Fibroblast of skin of left quadriceps (primary cell): ENCODE data around the gene KMT2B.
"Not testable (repeated sequence)": the region's sequence is repeated elsewhere in the genome, so short reads cannot be mapped to it uniquely, and the experiment has no call there.

ENCODE experiments used
- DNase-seq, 2 experiments: peaks; one replicate each; pipeline ENCODE4 v3.0.0-alpha.2; 2013; ENCODE audit warnings: low read depth in 2 of 2

The KMT2B gene

DNA sequence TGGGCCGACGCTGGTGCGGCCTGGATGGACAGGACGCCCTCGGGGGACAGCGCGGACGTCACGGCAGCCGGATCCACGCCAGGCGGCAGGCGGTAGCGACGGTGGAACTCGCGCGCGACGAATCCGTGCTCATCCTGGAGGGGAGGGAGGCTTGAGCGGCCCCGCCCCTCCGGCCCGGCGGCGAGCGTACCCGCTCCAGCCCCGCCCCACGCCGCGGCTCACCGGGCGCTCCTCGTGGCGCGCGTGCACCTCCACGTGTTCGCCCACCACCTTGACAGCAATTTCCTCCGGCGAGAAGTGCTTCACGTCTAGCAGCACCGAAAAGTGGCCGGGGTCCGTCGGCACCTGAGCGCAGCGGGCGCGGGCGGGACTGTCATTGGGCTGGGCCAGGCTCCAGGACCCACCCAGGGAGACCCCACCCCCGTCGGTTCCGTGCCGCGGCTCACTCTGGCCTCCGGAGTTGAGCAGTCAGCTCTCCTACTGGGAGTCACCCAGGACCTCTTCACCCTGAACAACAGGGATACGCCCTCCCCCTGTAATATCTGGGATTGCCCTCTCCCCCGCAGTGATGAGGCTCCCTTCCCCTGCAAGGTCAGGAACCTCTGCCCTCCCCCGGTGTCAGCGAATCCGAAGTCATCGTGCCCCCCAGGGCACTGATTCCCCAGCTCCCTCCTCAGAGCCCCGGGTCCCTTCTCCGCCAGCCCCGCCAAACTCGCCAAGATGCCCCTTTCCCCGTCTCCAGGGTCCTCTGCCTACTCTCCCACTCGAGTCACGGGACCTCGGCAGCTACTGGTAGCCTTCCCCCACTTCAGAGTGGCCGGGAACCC, 38.0 kb downstream of the KMT2B start:
- no peak for DNase-seq

DNA sequence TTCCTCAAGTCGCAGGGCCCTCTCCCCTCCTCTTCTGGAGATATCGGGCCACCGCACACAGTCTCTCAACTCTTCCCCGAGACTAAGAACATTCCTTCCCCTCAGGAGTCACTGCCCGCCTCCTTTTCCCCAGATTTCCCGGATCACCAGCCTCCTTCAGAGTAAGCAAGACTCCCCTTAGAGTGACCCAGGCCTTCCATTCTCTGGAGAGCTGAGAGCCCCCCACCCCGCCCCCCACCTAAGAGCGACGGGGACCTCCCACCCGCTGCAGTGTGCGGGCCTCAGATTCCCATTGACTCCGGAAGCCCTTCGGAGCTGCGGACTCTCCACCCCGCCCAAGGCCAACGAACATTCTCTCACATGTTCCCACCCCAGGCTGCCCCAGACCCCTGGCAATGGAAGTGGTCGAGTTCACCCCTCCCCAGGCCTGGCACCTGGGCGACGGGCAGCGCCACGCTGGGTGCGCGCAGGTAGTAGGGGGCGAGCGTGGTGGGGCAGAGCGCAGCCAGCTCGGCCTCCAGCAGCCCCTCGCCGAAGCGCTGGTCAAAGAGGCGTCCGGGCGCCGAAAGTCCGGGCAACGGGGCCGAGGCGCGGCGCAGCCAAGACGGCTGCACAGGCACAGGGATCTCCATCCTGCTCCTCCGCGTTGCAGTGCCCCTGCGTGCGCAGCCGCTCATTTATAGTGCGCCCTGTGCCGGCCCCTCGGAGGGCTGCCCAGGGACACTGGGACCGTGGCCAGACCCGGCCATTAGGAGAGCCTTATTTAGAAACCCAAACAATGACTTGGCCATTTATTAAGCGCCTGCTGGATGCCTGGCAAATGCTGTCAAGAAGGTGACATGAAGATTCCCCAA, 38.8 kb downstream of the KMT2B start, which contains the start of gene HSPB6:
TSS of gene HSPB6 (minus strand) at position 653 of the 854 bp plus-strand sequence. CDS start at position 632, 21 bp downstream.
- DNase-seq: no peak

DNA sequence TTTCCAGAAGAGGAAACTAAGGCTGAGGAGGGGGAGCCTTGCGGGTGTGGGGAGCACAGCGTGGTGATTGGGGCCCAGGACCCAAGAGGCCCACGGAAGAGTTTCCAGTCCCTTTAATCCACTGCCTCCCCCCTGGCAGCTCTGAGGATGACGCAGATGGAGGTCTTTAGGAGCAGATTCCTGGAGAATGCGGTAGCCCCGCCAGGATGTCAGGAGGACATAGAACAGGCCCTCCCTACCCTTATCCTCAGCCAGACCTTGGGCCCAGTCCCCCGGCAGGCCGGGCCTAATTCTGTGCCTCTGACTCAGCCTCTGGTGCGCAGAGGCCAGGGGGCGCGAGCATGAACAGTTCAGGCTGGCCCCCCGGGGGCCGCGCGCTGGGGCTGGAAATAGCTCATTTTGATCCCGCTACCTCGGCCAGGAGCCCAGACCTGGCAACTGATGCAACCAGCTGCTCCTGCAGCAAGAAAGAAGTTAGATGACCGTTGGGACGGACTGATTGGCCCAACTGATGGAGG, 39.5 kb downstream of the KMT2B start:
- DNase-seq: peak; percentile 84

DNA sequence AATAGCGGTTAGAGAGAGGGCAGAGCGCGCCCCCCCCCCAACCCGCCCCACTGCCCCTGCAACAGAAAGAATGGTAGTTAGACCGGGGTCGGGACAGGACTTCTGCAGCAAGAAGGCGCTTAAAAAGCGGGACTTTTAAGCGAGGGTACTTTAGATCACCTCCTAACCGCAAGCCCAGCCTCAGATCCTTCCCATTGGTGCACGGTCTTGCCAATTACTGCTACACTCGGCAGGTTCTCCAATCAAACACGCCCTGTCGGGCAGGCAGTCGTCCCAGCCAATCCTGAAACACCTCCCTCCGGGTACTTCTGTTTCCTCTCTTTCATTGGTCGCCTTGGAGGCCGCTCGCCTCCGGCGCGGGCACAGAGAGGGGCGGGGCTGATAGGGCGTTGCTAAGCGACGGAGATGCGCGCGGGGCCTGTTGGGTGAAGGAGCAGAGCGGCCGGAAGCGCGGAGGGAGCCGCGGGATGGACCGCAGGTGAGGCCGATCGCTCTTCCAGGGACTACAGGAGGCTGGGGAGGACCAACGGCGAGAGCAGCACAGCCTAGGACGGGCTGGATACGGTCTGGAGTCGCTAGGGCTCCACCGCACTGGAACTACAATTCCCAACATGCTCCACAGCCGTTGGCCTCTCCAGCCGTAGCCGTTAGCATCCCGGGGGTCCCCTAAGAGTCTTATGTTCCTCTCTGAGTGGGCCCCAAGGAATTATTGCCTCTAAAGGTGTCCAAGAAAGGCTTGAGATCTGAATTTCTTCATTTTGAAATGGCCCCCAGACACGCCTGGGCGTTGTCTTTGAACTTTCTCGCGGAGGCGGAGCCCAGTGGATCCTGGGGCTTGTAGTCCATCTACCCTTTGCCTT, 40.2 kb downstream of the KMT2B start, which contains the start of gene PROSER3:
TSS of gene PROSER3 (plus strand) at position 428 of the 860 bp plus-strand sequence. CDS start at position 468, 40 bp downstream.
- peak; percentile 99 to 100 for DNase-seq

DNA sequence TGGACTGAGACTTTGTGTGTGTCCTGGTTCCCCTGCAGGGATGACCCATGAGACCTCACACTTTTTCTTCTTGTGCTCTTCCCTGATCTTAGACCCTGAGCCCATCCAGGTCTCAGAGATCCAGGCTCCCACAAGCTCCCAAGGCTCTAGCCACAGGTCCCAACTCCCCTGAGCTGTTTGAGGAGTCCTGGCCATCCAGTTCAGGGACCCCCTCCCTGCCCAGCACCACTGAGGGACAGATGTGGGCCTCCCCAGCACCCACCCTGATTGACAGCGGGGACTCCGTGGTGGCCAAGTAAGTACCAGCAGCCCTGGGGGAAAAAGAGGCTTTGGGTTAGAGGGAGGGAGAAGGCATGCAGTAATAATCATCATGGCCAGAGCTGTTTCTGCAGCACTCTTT, 41.9 kb downstream of the KMT2B start:
- no peak for DNase-seq

DNA sequence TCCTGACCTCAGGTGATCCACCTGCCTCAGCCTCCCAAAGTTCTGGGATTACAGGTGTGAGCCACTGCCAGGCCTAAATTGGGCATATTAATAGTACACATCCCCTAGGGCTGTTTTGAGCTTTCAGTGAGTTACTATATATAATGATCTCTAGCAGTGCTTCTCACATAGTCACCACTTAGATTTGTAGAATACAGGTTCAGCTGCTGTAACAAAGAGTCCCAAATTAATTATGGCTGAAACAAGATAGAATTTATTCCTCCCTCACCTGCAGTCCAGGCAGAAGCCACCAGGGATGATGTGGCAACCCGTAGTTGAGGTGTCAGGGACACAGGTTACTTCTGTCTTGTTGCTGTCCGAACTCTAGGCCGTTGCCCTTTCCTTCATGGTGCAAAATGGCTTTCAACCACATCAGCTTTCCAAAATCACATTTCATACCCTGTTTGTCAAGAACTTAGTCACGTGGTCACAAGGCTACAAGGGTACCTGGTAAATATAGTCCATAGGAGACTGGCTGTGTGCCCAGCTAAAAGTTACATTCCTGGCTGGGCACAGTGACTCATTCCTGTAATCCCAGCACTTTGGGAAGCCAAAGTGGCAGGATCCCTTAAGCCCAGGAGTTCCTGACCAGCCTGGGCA, 43.0 kb downstream of the KMT2B start:
- no peak for DNase-seq

DNA sequence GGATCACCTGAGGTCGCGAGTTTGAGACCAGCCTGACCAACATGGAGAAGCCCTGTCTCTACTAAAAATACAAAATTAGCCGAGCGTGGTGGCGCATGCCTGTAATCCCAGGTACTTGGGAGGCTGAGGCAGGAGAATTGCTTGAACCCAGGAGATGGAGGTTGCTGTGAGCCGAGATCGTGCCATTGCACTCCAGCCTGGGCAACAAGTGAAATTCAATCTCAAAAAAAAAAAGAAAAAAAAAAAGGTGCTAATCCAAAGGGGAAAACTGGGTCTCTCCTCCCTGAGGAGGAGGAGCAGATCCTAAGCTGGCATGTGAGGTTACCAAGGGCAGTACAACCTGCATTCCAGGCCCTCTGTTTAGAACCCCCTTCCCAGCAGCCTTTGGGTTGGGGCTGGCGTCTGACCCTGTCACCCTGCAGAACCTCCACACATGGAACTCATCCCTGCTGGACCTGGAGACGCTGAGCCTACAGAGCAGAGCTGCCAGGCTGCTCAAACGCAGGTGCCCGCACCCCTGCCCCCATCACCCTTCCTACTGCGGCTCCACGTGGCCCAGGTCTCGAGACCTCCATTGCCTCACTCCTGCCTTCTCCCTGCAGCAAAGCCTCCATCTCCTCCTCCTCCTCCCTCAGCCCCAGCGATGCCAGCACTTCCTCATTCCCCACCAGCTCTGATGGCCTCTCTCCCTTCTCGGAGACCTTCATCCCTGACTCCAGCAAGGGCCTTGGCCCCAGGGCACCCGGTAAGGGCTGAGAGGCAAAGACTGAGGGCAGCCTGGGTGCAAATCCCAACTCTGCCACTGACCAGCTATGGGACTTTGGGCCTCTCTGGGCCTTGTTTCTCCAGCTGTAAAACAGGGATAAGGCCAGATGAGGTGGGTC, 46.9 kb downstream of the KMT2B start:
- DNase-seq: no peak

DNA sequence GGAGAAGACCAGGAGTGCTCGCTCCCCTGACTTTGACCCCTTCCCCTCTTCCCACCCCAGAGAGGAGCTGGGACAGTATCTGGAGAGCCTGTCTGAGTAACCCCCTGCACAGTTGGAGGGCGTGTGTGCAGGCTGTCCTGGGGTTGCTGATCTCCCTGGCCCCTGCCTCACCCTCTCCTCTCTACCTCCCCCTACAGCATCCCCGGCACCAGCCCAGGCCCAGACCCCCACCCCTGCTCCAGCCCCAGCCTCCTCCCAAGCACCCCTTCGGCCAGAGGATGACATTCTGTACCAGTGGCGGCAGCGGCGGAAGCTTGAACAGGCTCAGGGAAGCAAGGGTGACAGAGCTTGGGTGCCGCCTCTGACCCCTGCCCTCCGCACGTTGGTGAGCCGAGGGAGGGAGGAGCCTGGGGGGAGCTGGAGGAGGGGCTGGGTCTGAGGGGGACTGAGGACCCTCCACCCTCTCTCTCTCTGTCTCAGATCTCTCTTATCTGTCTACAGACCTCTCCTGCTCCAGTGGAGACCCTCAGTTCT, 48.8 kb downstream of the KMT2B start:
- no peak for DNase-seq

DNA sequence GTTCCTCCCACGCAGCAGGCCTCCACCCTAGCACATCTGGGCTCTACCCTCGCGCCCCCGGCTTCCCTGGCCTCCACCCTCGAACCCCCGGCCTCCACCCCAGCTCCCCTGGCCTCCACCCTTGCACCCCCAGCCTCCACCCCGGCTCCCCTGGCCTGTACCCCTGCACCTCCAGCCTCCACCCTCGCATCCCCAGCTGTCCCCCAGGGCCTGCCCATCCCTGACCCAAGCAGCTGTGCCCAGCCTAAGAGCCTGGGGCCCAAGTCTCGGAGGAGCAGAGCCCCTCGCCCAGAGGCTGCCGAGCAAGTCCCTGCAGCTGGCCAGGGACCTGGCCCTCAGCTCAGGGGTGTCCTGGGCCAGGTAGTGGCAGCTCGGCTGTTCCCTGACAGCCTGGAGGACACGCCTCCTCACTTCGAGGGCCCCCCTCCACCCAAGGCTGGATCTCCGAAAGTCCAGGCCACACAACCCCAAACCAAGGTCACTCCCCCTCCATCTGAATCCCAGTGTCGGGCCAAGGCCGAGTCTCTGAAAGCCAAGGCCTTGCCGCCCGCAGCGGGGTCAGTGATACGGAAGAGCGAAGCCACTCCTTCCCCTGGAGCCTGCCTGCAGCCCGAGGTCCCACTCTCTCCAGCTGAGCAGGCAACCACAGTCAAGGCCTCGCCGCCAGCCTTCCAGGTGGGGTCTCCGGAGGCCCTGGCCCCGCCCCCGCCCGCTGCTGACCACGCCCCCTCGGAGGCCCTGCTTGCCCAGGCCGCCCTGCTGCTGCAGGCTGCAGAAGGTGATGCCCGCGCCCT, 49.7 kb downstream of the KMT2B start:
- DNase-seq: no peak

DNA sequence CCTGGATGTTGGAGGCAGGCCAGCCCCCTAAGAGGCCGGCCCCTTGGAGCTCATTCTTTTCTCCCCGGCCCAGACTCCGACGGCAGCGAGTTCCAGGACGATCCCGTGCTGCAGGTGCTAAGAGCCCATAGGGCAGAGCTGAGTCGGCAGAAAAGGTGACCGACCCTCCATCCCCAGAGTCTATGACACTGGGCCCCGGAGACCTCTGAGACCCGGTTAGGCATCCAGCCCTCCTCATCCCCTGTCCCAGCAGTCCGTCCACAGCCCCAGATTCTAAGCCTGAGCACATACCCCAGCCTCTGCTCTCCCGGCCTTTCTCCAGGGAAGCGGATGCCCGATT, 50.2 kb downstream of the KMT2B start:
- no peak for DNase-seq

DNA sequence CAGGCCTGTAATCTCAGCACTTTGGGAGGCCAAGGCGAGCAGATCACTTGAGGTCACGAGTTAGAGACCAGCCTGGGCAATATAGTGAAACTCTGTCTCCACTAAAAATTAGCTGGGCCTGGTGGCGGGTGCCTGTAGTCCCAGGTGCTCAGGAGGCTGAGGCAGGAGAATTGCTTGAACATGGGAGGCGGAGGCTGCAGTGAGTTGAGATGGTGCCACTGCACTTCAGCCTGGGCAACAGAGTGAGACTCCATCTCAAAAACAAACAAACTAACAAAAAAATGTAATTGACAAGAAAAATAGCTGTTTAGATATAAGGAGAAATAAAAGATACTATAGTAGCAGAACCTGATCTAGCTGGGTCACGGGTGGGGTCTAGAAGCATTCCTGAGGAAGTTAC, 54.6 kb downstream of the KMT2B start:
- DNase-seq: not testable (repeated sequence)

DNA sequence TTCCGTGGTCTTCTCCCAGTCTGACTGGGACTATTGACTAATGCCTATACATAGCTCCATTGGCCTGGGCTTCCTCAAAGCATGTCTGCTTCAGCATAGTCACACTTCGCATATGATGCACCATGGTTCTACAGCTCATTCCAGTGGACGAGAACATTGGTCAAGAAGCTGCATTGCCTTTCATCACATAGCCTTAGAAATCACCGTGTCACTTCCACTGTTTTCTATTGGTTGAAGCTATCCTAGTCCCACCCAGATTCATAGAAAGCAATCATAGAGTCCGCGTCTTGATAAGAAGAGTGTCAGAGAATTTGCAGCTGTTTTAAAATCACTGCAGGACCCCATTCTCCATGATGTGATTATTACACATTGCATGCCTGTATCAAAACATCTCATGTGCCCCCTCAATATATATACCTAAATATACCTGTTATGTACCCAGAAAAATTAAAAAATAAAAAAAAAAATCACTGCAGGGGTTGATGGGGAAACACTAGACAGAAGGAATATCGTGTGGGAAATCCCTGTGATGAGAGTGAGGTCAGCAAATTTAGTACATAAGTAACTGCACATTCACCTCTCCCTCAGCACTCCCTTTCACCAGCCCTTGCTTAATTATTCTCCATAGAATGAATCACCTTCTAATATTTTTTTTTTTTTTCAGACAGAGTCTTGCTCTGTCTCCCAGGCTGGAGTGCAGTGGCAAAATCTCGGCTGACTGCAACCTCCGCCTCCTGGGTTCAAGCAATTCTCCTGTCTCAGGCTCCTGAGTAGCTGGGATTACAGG, 55.4 kb downstream of the KMT2B start:
- no peak for DNase-seq

DNA sequence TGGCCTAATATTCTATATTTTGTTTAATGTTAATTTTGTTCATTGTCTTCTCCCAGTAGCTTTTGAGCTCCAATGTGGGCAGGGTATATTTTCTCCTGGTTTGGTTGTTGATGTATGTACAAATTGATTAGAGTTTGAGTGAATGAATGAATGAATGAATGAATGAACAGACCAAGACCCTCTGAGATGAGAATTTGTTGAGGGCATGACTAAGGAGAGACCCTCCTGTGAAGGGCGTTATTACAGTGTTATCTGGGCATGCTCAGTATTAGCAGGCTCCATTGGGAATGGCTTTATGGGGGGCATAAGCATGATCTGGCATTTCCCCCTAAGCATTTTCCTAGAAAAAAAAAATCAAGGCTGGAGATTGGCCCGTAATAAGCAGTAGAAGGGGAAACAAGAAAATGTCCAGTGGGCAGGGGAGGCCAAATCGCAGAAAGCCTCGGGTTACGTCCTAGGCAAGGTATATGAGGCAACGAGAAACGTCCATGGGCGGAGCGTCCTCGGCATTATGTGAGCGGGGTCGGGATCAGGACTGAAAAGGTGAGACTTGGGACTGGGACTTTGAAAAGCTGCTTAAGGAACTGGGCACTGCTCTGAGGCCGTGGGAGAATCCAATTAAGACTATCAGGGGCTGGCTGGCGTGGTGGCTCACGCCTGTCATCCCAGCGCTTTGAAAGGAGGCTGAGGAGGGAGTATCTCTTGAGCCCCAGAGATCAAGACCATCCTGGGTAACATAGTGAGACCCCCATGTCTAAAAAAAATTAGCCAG, 56.7 kb downstream of the KMT2B start:
- DNase-seq: no peak

DNA sequence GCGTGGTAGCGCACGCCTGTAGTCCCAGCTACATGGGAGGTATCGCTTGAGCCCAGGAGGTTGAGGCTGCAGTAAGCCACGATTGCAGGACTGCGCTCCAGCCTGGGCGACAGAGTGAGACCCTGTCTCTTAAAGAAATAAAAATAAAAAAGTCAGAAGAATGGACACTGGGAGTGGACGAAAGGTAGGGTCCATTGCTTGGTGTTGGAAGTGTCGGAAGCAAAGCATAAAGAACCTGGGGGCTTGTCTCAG, 57.2 kb downstream of the KMT2B start:
- no peak for DNase-seq

DNA sequence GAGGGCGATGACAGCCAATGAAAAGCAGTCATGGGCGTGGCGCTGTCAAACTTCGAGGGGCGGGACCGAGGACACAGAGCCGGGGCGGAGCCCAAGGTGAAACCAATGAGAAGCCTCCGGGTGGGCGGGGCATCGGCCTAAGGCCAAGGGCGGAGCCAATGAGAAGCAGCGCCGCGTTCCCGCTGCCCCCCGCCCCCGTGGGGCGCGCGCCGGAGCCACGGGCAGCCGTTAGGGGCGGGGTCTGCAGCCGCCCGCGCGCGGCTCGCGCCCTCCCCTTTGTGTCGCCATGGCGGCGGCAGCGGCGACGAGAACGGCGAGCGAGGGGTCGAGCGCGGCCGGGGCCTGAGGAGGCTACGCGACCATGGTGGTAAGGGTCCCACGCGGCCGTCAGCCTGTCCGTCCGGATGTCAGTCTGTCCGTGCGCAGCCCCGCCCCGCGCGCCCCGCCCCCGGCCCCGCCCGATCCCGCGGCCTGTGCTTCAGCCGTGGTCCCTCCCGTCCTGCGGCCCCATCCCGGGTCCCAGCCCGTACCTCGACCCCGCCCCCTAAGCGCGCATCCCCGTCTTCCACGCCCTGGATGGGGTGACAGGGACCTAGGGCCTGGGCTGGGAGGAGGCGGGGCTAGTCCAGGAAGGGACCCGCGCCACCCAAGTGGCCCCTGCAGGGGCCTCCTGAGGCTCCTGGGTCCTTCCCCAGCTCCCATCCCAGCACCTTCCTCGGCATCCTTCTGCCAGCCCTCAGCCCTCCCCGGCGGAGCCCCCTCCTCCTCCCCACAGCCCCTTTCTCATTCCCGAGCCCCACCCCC, 57.7 kb downstream of the KMT2B start, which contains the start of gene ARHGAP33:
TSS of gene ARHGAP33 (plus strand) at position 267 of the 804 bp plus-strand sequence. CDS start at position 362, 95 bp downstream.
- DNase-seq: peak; percentile 92

DNA sequence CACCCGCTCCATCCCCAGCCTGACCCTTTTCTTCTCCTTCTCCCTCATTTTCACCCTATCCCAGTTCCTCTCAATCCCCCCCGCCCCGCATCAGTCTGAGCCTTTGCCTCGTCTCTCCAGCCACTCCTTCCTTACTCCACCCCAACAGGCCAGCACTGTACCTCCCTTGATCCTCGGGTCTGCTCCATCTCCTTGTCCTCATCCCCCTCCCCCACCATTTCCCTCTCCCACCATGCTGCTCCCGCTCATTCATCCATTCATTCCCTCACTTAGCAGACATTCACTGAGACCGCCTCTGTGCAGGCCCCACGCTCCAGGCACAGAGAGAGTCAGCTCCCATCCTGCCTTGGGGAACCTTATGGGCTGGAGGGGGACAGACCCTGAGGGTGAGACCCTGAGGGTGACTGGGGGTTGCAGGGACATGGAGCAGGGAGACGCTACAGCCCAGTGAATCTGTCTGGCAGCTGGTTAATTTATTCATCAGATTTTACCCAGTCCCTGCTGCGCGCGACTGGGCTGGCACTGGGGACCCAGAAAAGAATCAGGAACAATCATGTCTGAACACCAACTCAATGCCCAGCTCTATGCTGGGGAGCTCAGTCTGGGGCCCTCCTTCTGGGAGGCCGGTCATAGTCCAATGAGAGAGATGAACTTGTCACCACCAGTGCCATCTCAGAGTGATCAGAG, 58.4 kb downstream of the KMT2B start:
- DNase-seq: no peak
